Measurements from ENCODE around the gene DGKG.

Gene DGKG

GRCh38 chr3:186102687-186103086, 259.3 kb downstream of the DGKG start:
- DNase-seq: no peak

- no peak for DNase-seq
Measured at GRCh38 chr3:186100398-186100797, 261.6 kb downstream of the DGKG start.

- DNase-seq: no peak
Measured at GRCh38 chr3:186099178-186099577, 262.9 kb downstream of the DGKG start.

GRCh38 chr3:186098740-186099139, 263.3 kb downstream of the DGKG start:
- DNase-seq: no peak

GRCh38 chr3:186097663-186098451, 264.2 kb downstream of the DGKG start:
- DNase-seq: peak; percentile 73

- DNase-seq: no peak
Measured at GRCh38 chr3:186097317-186097662, 264.7 kb downstream of the DGKG start.
